ENCODE results near the gene MYOD1.

DNA sequence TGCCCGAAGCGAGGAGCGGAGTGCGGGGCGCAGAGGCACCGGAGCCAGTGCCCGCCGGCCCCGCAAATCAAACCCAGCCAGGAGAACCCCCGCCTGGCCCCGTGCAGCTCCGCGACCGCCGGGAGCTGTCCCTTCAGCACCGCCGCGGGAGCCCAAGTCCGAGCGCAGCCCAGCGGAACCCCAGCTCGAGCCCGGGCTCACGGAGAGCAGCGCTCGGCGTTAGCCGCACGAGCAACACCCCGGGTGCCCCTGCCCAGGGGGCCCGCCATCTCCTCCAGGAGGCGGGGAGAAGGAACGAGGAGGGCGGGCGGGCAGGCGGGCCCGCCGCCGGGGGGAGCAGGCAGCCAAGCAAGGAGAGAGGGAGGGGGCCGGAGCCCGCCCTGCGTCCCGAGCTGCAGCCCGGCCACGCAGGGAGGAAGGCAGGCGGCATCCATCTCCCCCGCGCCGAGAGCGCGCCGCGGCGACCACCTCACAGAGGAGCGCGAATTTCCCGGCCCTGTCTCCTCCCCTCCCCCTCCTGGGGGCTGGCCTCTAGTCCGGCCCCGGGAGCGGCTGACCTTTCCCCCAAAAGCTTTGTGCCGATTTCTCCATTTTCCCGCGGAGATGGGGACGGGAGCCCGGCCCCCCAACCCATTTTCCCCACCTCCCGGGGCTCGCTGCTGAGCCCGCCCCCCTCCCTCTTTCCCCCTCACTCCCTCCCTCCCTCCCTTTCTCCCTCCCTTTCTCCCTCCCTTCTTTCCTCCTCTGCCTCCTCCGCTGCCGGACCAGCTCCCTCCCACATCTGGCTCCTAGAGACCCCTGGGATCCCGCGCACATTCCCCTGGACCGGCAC lies 15.8 kb downstream of the MYOD1 start:
- TF ChIP-seq POLR2AphosphoS5 (IDR thresholded peaks at IDR 0.05) (no peak), POLR2A (IDR thresholded peaks at IDR 0.05) (no peak), EP300 (IDR thresholded peaks at IDR 0.05) (no peak)
- TF ChIP-seq, protein P1, sequence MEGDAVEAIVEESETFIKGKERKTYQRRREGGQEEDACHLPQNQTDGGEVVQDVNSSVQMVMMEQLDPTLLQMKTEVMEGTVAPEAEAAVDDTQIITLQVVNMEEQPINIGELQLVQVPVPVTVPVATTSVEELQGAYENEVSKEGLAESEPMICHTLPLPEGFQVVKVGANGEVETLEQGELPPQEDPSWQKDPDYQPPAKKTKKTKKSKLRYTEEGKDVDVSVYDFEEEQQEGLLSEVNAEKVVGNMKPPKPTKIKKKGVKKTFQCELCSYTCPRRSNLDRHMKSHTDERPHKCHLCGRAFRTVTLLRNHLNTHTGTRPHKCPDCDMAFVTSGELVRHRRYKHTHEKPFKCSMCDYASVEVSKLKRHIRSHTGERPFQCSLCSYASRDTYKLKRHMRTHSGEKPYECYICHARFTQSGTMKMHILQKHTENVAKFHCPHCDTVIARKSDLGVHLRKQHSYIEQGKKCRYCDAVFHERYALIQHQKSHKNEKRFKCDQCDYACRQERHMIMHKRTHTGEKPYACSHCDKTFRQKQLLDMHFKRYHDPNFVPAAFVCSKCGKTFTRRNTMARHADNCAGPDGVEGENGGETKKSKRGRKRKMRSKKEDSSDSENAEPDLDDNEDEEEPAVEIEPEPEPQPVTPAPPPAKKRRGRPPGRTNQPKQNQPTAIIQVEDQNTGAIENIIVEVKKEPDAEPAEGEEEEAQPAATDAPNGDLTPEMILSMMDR (IDR thresholded peaks at IDR 0.05) = no peak
